GM06990 (cell line): Measurements from ENCODE around the gene IFT81.

Source experiments
- DNase-seq: peaks from one replicate; pipeline ENCODE4 v3.0.0-alpha.2; 2011; ENCODE audit not compliant: insufficient read length; ENCODE audit errors: extremely low read depth
- H3K27me3 ChIP-seq: replicated peaks from 2 replicates; pipeline ENCODE4 v1.6.0; 2011; ENCODE audit warnings: low read length; ENCODE audit not compliant: control insufficient read depth, insufficient read depth
- H3K36me3 ChIP-seq: 2 replicates; pipeline ENCODE4 v1.5.1; 2011; ENCODE audit warnings: low read length; ENCODE audit not compliant: control insufficient read depth, insufficient read depth
- H3K4me3 ChIP-seq: replicated peaks from 2 replicates; pipeline ENCODE4 v1.5.1; 2011; ENCODE audit warnings: low read depth, mild to moderate bottlenecking, control low read depth, low read length
- TF ChIP-seq, protein P1 (sequence below): IDR thresholded peaks from 2 replicates; pipeline ENCODE4 v1.5.1; 2011; ENCODE audit warnings: low read length, control low read depth, mild to moderate bottlenecking, inconsistent platforms; ENCODE audit not compliant: insufficient read depth, poor library complexity, severe bottlenecking

IFT81 gene

DNA sequence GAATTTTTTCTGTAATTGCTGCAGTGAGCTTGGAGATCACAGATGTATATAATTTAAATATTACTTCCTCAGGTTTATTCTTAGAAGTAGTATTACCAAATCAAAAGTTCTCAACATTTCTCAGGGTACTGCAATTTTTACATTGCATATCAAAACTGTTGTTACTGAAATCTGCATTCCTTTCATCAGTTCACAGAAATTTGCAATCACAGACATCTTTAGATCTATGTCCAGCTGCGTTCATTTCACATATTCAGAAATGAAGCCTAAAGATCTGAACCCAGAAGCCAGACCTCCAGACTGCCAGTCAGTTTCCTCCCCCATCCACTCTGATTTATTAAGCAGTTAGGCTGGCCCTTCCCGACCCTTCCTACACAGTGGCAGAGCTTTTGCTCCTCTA is 18.2 kb upstream of the IFT81 start:
- TF ChIP-seq, protein P1, sequence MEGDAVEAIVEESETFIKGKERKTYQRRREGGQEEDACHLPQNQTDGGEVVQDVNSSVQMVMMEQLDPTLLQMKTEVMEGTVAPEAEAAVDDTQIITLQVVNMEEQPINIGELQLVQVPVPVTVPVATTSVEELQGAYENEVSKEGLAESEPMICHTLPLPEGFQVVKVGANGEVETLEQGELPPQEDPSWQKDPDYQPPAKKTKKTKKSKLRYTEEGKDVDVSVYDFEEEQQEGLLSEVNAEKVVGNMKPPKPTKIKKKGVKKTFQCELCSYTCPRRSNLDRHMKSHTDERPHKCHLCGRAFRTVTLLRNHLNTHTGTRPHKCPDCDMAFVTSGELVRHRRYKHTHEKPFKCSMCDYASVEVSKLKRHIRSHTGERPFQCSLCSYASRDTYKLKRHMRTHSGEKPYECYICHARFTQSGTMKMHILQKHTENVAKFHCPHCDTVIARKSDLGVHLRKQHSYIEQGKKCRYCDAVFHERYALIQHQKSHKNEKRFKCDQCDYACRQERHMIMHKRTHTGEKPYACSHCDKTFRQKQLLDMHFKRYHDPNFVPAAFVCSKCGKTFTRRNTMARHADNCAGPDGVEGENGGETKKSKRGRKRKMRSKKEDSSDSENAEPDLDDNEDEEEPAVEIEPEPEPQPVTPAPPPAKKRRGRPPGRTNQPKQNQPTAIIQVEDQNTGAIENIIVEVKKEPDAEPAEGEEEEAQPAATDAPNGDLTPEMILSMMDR: no peak
- H3K27me3 ChIP-seq: no peaks in the 10 kb centered on the region
- DNase-seq: no peak
- no peaks in the 10 kb centered on the region for H3K36me3 ChIP-seq
- no peak overlapping the region for H3K4me3 ChIP-seq

DNA sequence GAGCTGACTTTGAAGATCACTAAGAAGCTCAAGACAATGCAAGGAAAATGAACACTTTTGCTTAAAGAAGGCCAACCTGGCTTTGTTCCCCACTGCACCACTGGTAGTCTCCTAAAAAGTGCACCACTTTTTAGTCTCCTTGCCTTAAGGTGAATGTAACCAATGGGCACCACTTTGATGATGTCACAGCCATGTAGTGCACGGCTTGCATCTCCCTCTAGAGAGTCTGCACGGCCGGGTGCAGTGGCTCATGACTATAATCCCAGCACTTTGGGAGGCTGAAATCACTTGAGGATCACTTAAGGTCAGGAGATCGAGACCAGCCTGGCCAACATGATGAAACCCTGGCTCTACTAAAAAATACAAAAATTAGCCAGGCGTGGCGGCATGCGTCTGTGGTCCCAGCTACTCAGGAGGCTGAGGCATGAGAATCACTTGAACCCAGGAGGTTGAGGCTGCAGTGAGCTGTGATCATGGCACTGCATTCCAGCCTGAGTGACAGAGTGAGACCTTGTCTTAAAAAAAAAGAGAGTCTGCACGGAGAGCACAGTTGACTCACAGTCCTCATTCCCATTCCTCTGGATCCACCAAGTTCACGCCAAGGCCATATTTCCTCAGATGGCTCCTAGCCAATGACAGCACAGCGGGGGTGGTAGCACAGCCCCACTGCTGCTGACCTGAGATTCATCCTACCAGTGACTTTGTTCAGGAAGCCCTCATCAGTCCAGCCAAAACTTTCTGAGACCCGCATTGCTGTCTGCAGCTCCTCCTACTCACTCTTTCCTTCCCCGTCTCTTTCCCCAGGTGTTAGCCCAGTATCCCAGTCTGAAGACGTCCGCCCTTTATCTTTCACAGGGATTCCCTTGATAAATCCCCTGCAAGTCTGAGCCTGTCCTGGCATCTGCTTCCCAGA is 16.5 kb upstream of the IFT81 start:
- TF ChIP-seq, protein P1: no peak
- H3K4me3 ChIP-seq: no peak overlapping the region
- no peaks in the 10 kb centered on the region for H3K36me3 ChIP-seq
- no peaks in the 10 kb centered on the region for H3K27me3 ChIP-seq
- no peak for DNase-seq

DNA sequence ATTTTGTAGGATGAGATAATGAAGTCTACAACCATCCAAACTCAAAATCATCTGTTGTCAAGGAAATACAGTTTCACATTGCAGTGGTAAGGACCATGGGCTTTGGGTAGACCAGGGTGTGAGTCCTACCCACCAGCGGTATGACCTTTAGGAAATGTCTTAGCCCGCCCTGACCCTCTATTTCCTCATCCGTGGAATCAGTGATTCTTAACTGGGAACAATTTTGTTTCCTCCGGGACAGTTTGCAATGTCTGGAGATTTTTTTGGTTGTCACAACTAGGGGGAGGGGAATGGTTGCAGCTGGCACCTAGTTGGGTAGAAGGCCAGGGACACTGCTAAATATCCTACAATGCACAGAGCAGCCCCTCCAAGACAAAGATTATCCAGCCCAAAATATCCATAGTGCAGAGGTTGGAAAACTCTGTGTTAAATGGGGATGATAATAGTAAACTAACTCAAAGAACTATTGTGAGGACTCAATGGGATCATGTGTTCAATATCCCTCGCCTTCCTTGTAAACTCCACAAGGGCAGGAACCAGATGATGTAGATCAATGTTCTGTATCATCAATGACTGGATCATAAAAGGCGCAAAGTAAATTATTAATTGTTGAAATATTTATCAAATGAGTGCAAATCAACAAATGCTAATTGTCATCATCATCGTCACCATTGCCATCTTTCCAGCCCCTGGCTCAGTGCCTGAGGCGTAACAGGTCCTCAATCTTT is 15.7 kb upstream of the IFT81 start:
- no peaks in the 10 kb centered on the region for H3K27me3 ChIP-seq
- no peaks in the 10 kb centered on the region for H3K36me3 ChIP-seq
- H3K4me3 ChIP-seq: no peak overlapping the region
- DNase-seq: no peak
- TF ChIP-seq, protein P1: no peak

DNA sequence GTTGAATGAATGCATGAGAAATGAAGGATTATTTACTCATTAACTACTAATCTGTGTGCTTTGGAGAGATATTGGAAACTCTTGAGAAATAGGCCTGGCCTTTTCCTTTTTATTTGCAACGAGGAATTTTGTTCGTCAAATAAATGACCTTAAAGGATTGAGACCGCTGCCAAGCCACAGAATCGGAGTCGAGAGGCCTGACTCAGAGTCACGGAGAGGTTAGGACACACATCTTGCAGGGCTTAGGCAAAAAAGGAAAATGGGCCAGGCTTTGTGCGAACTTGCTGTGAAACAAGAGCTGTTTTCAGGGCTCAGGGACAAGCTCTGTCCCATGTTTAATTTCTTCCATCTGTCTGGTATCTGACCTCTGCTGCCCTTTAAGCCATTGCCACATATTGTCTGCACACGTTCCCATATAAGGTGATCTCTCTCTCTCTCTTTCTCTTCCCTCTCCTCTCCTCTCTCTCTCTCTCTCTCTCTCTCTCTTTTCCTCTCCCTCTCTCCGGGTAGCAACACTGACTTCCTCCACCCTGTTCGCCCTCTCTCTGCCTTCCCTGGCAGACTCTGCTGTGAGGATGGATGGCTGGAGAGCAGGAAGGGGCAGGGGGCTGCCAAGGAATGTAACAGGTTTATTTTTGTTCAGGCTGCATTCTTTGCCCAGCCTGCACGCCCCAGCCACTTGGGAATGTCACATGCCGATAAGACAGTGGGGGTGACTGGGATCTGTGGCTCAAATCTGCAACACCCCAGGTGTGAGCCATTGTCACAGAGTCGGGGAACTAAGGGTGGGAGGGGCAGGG is 14.9 kb upstream of the IFT81 start:
- H3K4me3 ChIP-seq: no peak overlapping the region
- no peaks in the 10 kb centered on the region for H3K27me3 ChIP-seq
- no peaks in the 10 kb centered on the region for H3K36me3 ChIP-seq
- DNase-seq: no peak
- TF ChIP-seq, protein P1: no peak

DNA sequence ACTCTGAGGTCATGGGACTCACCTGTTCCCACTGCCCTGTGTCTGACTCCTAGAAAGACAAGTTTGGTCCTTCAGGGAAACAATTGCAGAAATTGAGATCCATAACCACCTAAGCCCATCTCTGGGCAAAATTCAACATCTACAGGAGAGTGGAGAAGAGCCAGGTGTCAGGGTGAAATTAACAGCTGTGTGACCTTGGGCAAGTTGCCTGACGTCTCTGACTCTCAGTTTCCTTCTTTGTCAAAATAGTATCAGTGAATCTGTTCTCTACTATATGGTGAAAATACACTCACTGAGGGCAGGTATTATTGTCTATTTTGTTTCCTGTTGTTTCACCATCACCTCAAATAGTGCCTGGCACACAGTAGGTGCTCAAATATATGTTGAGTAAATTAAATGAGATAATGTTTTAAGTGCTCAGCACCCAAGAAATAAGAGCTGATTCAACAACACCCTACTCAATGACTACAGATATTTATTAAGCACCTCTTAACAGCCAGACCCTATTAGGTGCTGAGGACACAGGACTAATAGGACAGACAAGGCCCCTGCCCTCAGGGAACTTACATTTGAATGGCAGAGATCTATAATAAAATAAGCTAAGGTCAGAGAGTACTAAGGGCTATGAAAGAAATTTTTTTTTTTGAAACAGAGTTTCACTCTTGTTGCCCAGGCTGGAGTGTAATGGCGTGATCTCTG is 14.2 kb upstream of the IFT81 start:
- Histone ChIP-seq H3K4me3 (no peak overlapping the region), H3K36me3 (no peaks in the 10 kb centered on the region), H3K27me3 (no peaks in the 10 kb centered on the region)
- TF ChIP-seq, protein P1: no peak
- DNase-seq: peak; percentile 16
